MM.1S (cell line): ENCODE measurements around the gene KCNAB3.

Source experiments
- DNase-seq: peaks from one replicate; pipeline ENCODE4 v3.0.0-alpha.2; 2015
- H2AFZ ChIP-seq: fragments of 300-600 bp; sonication (generic); 2 replicates; pipeline ENCODE4 v1.6.0; 2016; ENCODE audit warnings: antibody characterized with exemption, low read length
- H3F3A ChIP-seq: fragments of 300-600 bp; sonication (generic); 2 replicates; pipeline ENCODE4 v1.6.1; 2016; ENCODE audit warnings: mild to moderate bottlenecking, antibody characterized with exemption, low read length, moderate library complexity, mixed read lengths; ENCODE audit not compliant: insufficient read depth
- H3K27ac ChIP-seq: fragments of 300-600 bp; sonication (generic); 2 replicates; pipeline ENCODE4 v1.5.1; 2016; ENCODE audit warnings: mild to moderate bottlenecking, low read length
- H3K27me3 ChIP-seq: fragments of 300-600 bp; sonication (generic); replicated peaks from 2 replicates; pipeline ENCODE4 v1.6.0; 2016; ENCODE audit warnings: low read length; ENCODE audit not compliant: insufficient read depth
- H3K36me3 ChIP-seq: fragments of 300-600 bp; sonication (generic); replicated peaks from 2 replicates; pipeline ENCODE4 v1.6.1; 2016; ENCODE audit warnings: mild to moderate bottlenecking, low read length, mixed read lengths; ENCODE audit not compliant: insufficient read depth
- H3K4me1 ChIP-seq: fragments of 300-600 bp; sonication (generic); 2 replicates; pipeline ENCODE4 v1.6.1; 2016; ENCODE audit warnings: low read length, mixed read lengths
- H3K4me2 ChIP-seq: fragments of 300-600 bp; sonication (generic); 2 replicates; pipeline ENCODE4 v1.6.0; 2016; ENCODE audit warnings: low read depth, low read length
- H3K4me3 ChIP-seq: fragments of 300-600 bp; sonication (generic); 2 replicates; pipeline ENCODE4 v1.5.1; 2016; ENCODE audit warnings: low read length, mixed read lengths
- H3K79me2 ChIP-seq: fragments of 300-600 bp; sonication (generic); 2 replicates; pipeline ENCODE4 v1.6.1; 2016; ENCODE audit warnings: mixed run types, low read length, mixed read lengths
- H3K9ac ChIP-seq: fragments of 300-600 bp; sonication (generic); 2 replicates; pipeline ENCODE4 v1.6.1; 2016; ENCODE audit warnings: low read length, mixed read lengths
- H3K9me2 ChIP-seq: fragments of 300-600 bp; sonication (generic); replicated peaks from 2 replicates; pipeline ENCODE4 v1.6.1; 2016; ENCODE audit warnings: mild to moderate bottlenecking, low read length, mixed read lengths; ENCODE audit not compliant: insufficient read depth
- H3K9me3 ChIP-seq: fragments of 300-600 bp; sonication (generic); replicated peaks from 2 replicates; pipeline ENCODE4 v1.6.1; 2016; ENCODE audit warnings: mild to moderate bottlenecking, low read length, mixed read lengths; ENCODE audit not compliant: insufficient read depth
- H4K20me1 ChIP-seq: fragments of 300-600 bp; sonication (generic); 2 replicates; pipeline ENCODE4 v1.6.1; 2016; ENCODE audit warnings: mild to moderate bottlenecking, low read length, moderate library complexity, mixed read lengths; ENCODE audit not compliant: insufficient read depth
- EZH2 ChIP-seq: fragments of 300-600 bp; sonication (generic); optimal IDR thresholded peaks from 2 replicates; pipeline ENCODE3; 2017; ENCODE audit warnings: low read depth, mild to moderate bottlenecking, antibody characterized with exemption, low read length, mixed read lengths
- EZH2phosphoT487 ChIP-seq: fragments of 300-600 bp; sonication (generic); IDR thresholded peaks from 2 replicates; pipeline ENCODE4 v1.6.1; 2018; ENCODE audit warnings: antibody characterized with exemption, low read length
- TF ChIP-seq, protein P1 (sequence below): fragments of 300-600 bp; sonication (generic); IDR thresholded peaks from 2 replicates; pipeline ENCODE4 v1.5.1; 2016; ENCODE audit warnings: antibody characterized with exemption, low read length, mixed read lengths

The KCNAB3 gene

DNA sequence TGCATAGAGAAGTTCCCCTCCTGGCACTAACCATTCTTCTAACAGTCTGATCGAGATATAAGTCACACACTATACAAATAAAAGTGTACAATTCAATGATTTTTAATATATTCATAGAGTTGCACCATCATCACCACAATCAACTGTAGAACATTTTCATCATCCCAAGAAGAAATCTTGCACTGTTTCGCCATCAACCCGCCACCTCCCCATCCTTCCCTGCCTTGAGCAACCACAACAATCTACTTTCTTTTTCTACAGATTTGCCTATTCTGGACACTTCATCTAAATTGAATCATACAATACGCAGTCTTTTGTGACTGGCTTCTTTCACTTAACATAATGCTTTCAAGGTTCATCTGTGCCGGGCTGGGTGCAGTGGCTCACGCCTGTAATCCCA is 39.8 kb upstream of the KCNAB3 start:
- Histone ChIP-seq H3K27ac (no peak overlapping the region), H3K36me3 (no peaks in the 10 kb centered on the region), H3K9me3 (no peaks in the 10 kb centered on the region), H2AFZ (no peak overlapping the region), H4K20me1 (no peaks in the 10 kb centered on the region), H3K4me2 (no peak overlapping the region), H3F3A (0 out of 2 replicates have a peak, but pooled peaks cover 2% of the 10 kb centered on the region), H3K27me3 (peaks cover 25% of the 10 kb centered on the region), H3K9ac (no peak overlapping the region), H3K4me1 (no peaks in the 10 kb centered on the region), H3K9me2 (no peaks in the 10 kb centered on the region), H3K79me2 (no peaks in the 10 kb centered on the region), H3K4me3 (no peak overlapping the region)
- DNase-seq, result no peak
- TF ChIP-seq, protein P1, sequence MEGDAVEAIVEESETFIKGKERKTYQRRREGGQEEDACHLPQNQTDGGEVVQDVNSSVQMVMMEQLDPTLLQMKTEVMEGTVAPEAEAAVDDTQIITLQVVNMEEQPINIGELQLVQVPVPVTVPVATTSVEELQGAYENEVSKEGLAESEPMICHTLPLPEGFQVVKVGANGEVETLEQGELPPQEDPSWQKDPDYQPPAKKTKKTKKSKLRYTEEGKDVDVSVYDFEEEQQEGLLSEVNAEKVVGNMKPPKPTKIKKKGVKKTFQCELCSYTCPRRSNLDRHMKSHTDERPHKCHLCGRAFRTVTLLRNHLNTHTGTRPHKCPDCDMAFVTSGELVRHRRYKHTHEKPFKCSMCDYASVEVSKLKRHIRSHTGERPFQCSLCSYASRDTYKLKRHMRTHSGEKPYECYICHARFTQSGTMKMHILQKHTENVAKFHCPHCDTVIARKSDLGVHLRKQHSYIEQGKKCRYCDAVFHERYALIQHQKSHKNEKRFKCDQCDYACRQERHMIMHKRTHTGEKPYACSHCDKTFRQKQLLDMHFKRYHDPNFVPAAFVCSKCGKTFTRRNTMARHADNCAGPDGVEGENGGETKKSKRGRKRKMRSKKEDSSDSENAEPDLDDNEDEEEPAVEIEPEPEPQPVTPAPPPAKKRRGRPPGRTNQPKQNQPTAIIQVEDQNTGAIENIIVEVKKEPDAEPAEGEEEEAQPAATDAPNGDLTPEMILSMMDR, result no peak
- TF ChIP-seq EZH2 (no peak), EZH2phosphoT487 (no peak)

DNA sequence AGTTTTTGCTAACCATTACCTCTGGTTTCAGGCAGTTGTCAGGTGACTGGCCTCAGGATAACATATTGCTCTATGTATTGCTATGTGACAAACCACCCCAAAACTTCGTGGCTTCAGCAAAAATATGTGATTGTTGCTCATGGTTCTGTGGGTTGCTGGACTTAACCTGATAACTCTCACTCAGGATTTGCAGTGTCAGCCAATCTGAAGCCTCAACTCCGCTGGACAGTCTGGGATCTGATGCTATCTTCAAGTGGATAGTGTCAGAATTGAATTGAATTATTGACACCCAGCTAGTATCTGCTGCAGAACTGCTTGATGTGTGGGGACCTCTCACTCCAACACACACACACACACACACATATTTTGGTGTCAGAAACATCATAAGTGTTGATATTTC is 38.1 kb upstream of the KCNAB3 start:
- Histone ChIP-seq H3K27me3 (peaks cover 17% of the 10 kb centered on the region), H2AFZ (no peak overlapping the region), H3F3A (0 out of 2 replicates have a peak, but pooled peaks cover 2% of the 10 kb centered on the region), H3K4me2 (no peak overlapping the region), H3K9me3 (no peaks in the 10 kb centered on the region), H3K27ac (no peak overlapping the region), H3K4me3 (no peak overlapping the region), H3K4me1 (no peaks in the 10 kb centered on the region), H4K20me1 (no peaks in the 10 kb centered on the region), H3K9me2 (no peaks in the 10 kb centered on the region), H3K79me2 (no peaks in the 10 kb centered on the region), H3K9ac (no peak overlapping the region), H3K36me3 (no peaks in the 10 kb centered on the region)
- TF ChIP-seq EZH2 (no peak), EZH2phosphoT487 (no peak)
- TF ChIP-seq, protein P1, result no peak
- DNase-seq, result no peak

DNA sequence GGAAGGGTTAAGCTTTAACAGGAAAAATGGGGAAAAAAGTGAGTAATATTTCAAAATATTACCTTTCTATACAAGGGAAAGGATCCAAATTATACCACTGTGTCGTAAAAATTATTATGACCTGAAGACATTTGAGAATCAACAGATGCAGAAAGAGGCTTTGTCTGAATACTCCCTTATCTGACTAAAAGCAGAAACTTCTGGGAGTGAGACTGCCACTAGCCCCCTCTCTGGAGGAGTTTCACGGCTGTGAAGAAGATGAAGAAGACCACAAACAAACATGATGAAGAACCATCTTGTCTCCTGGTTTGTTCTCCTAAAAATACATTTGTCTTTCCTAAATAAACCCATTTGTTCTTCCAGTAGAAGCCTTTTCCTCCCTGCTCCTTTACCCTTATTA is 31.8 kb upstream of the KCNAB3 start:
- 0 out of 2 replicates have a peak, but pooled peaks cover 2% of the 10 kb centered on the region for H3F3A ChIP-seq
- H3K9ac ChIP-seq, result no peak overlapping the region
- H3K4me3 ChIP-seq, result no peak overlapping the region
- peaks cover 6% of the 10 kb centered on the region; the same call in 1 of the 2 replicates for H3K27me3 ChIP-seq
- DNase-seq, result no peak
- H3K9me3 ChIP-seq, result no peaks in the 10 kb centered on the region
- H3K9me2 ChIP-seq, result no peaks in the 10 kb centered on the region
- no peak overlapping the region for H2AFZ ChIP-seq
- H3K36me3 ChIP-seq, result no peaks in the 10 kb centered on the region
- no peaks in the 10 kb centered on the region for H4K20me1 ChIP-seq
- no peak overlapping the region for H3K27ac ChIP-seq
- TF ChIP-seq EZH2 (no peak), EZH2phosphoT487 (no peak)
- TF ChIP-seq, protein P1, result no peak
- no peaks in the 10 kb centered on the region for H3K79me2 ChIP-seq
- H3K4me1 ChIP-seq, result no peaks in the 10 kb centered on the region
- H3K4me2 ChIP-seq, result no peak overlapping the region
